SK-N-SH (cell line): ENCODE results near the gene TK2. TPM values are rescaled to one million over a fixed set of nuclear protein-coding genes. Genes with fewer than 3 reads are reported as not detected.

Experiments used
- CTCF ChIA-PET: fragments of 300-600, 350-600 bp; formaldehyde crosslinking; extraction: SDS; loops from one replicate; lab custom pipeline; 2021; lab: Yijun Ruan, JAX
- POLR2A ChIA-PET: fragments of 350-600 bp; sonication (Branson Sonifier 250); formaldehyde crosslinking; extraction: SDS; loops from one replicate; lab custom pipeline; 2020; ENCODE audit warnings: antibody characterized with exemption, inconsistent platforms; lab: Yijun Ruan, JAX
- DNase-seq: peaks from one replicate; pipeline ENCODE4 v3.0.0; 2012
- H2AFZ ChIP-seq: fragments of 200-600 bp; sonication (generic); 2 replicates; pipeline ENCODE4 v1.8.1; 2016; ENCODE audit warnings: antibody characterized with exemption, mild to moderate bottlenecking, low read depth
- H3F3A ChIP-seq: fragments of 200-600 bp; sonication (generic); replicated peaks from 2 replicates; pipeline ENCODE3; 2016; ENCODE audit warnings: antibody characterized with exemption, mild to moderate bottlenecking; ENCODE audit not compliant: insufficient read depth
- H3K27ac ChIP-seq, 2 experiments: fragments of 200-500 bp in 1 of 2; fragments of 200-600 bp in 1 of 2; sonication (Bioruptor generic) in 1 of 2; sonication (generic), shearing (Covaris generic) in 1 of 2; 2 replicates each; pipeline versions ENCODE4 v1.5.1 to v1.6.1; 2014 to 2016; ENCODE audit warnings: low read depth in 2 of 2, inconsistent platforms in 1 of 2, low read length in 1 of 2, mild to moderate bottlenecking in 1 of 2, mixed read lengths in 1 of 2
- H3K27me3 ChIP-seq: fragments of 200-600 bp; sonication (generic), shearing (Covaris generic); 2 replicates; pipeline ENCODE4 v1.6.1; 2016; ENCODE audit warnings: mixed run types; ENCODE audit not compliant: insufficient read depth
- H3K36me3 ChIP-seq, 2 experiments: fragments of 200-500 bp in 1 of 2; fragments of 200-600 bp in 1 of 2; sonication (Bioruptor generic) in 1 of 2; sonication (generic) in 1 of 2; replicated peaks in 1 of 2; 2 replicates each; pipeline versions ENCODE3 to v1.5.1; 2014 to 2016; ENCODE audit warnings: low read length in 1 of 2, mild to moderate bottlenecking in 1 of 2; ENCODE audit not compliant: insufficient read depth in 2 of 2, control insufficient read depth in 1 of 2
- H3K4me1 ChIP-seq, 2 experiments: fragments of 200-500 bp in 1 of 2; fragments of 200-600 bp in 1 of 2; sonication (Bioruptor generic) in 1 of 2; sonication (generic), shearing (Covaris generic) in 1 of 2; 2 replicates each; pipeline versions ENCODE4 v1.5.1 to v1.6.1; 2014 to 2016; ENCODE audit warnings: low read depth in 1 of 2, low read length in 1 of 2, mixed run types in 1 of 2; ENCODE audit not compliant: insufficient read depth in 2 of 2, control insufficient read depth in 1 of 2
- H3K4me2 ChIP-seq: fragments of 200-600 bp; sonication (generic), shearing (Covaris generic); 2 replicates; pipeline ENCODE4 v1.6.1; 2017; ENCODE audit warnings: mixed run types
- H3K4me3 ChIP-seq, 2 experiments: fragments of 200-500 bp in 1 of 2; fragments of 200-600 bp in 1 of 2; sonication (Bioruptor generic) in 1 of 2; sonication (generic), shearing (Covaris generic) in 1 of 2; 2 replicates each; pipeline versions ENCODE4 v1.5.1 to v1.8.1; 2014 to 2016; ENCODE audit warnings: low read depth in 2 of 2, inconsistent platforms in 1 of 2, low read length in 1 of 2, mild to moderate bottlenecking in 1 of 2, mixed read lengths in 1 of 2, moderate library complexity in 1 of 2
- H3K79me2 ChIP-seq: fragments of 200-600 bp; sonication (generic); 2 replicates; pipeline ENCODE4 v1.8.1; 2017; ENCODE audit warnings: mild to moderate bottlenecking; ENCODE audit not compliant: insufficient read depth
- H3K9ac ChIP-seq: fragments of 200-600 bp; sonication (generic); 2 replicates; pipeline ENCODE4 v1.6.1; 2017; ENCODE audit warnings: mixed run types
- H3K9me2 ChIP-seq: fragments of 200-600 bp; sonication (generic); 2 replicates; pipeline ENCODE4 v1.6.1; 2017; ENCODE audit warnings: mixed run types
- H3K9me3 ChIP-seq: fragments of 200-600 bp; sonication (generic); 2 replicates; pipeline ENCODE4 v1.6.1; 2017; ENCODE audit warnings: mixed run types, mild to moderate bottlenecking, moderate library complexity
- H4K20me1 ChIP-seq: fragments of 200-600 bp; sonication (generic); 2 replicates; pipeline ENCODE4 v1.6.1; 2017; ENCODE audit warnings: mild to moderate bottlenecking, mixed run types; ENCODE audit not compliant: insufficient read depth
- CHD2 ChIP-seq: fragments of 150-350 bp; IDR thresholded peaks from 2 replicates; pipeline ENCODE4 v1.6.1; 2018; ENCODE audit warnings: low read length; ENCODE audit not compliant: partially characterized antibody
- CTCF ChIP-seq: fragments of 200-600 bp; sonication (generic); IDR thresholded peaks from 2 replicates; pipeline ENCODE4 v1.6.1; 2017; ENCODE audit warnings: antibody characterized with exemption, mild to moderate bottlenecking, moderate library complexity
- EZH2phosphoT487 ChIP-seq: fragments of 200-600 bp; sonication (generic); IDR thresholded peaks from 2 replicates; pipeline ENCODE4 v1.6.1; 2017; ENCODE audit warnings: low read depth, mixed run types, mild to moderate bottlenecking, antibody characterized with exemption, moderate library complexity, borderline replicate concordance
- FOSL2 ChIP-seq: IDR thresholded peaks from 2 replicates; pipeline ENCODE4 v1.4.0; 2012; ENCODE audit warnings: low read depth, mild to moderate bottlenecking, moderate library complexity, borderline replicate concordance
- FOXM1 ChIP-seq: IDR thresholded peaks from 2 replicates; pipeline ENCODE4 v1.4.0; 2012; ENCODE audit warnings: low read depth, mild to moderate bottlenecking
- GABPA ChIP-seq: IDR thresholded peaks from 2 replicates; pipeline ENCODE4 v1.4.0; 2012; ENCODE audit warnings: low read depth, mild to moderate bottlenecking
- MEF2A ChIP-seq: IDR thresholded peaks from 2 replicates; pipeline ENCODE4 v1.4.0; 2012; ENCODE audit warnings: low read depth, borderline replicate concordance
- NFIC ChIP-seq: IDR thresholded peaks from 2 replicates; pipeline ENCODE4 v1.4.0; 2012; ENCODE audit warnings: borderline replicate concordance
- SMC3 ChIP-seq: IDR thresholded peaks from 2 replicates; pipeline ENCODE4 v1.6.1; 2012; ENCODE audit warnings: low read depth, low read length, improper control_type of control experiment
- TCF12 ChIP-seq: IDR thresholded peaks from 2 replicates; pipeline ENCODE4 v1.4.0; 2012
- USF2 ChIP-seq: fragments of 150-350 bp; IDR thresholded peaks from 2 replicates; pipeline ENCODE4 v1.6.1; 2017; ENCODE audit warnings: antibody characterized with exemption, low read length, low read depth, borderline replicate concordance
- ZBTB33 ChIP-seq: IDR thresholded peaks from 2 replicates; pipeline ENCODE4 v1.4.0; 2012; ENCODE audit warnings: low read depth, borderline replicate concordance
- WGBS: methylation state at CpG from one replicate; pipeline ENCODE4 v1.1.6; 2017; ENCODE audit warnings: low lambda C conversion rate; 5-methylcytosine and 5-hydroxymethylcytosine counted together
- polyA plus RNA-seq, 3 experiments: library from polyadenylated mRNA; depleted of rRNA; stranded (reverse); fragments of >200 nt; gene quantifications; 2 replicates each; pipeline ENCODE4 v1.2.3, GENCODE V29; 2012

The TK2 gene
- polyA plus RNA-seq, 1 of the 3 experiments (the other 2 are of a cell fraction): 25.2 TPM

GRCh38 chr16:66543541-66543940 lies 6.4 kb downstream of the TK2 start (continued):
- TF ChIP-seq GABPA: no peak
- no peak for TF ChIP-seq NFIC
- no peak for TF ChIP-seq CHD2

GRCh38 chr16:66542396-66542795 lies 7.5 kb downstream of the TK2 start:
- no peaks in the 10 kb centered on the region for H3K9me2 ChIP-seq
- no peak overlapping the region for H3K27ac ChIP-seq
- peaks cover 3 to 11% of the 10 kb centered on the region in 2 experiments for H3K36me3 ChIP-seq
- H3K4me3 ChIP-seq: no peak overlapping the region
- H3K9me3 ChIP-seq: no peaks in the 10 kb centered on the region
- ChIA-PET POLR2A (no interaction called here), CTCF (no interaction called here)
- no peak overlapping the region for H2AFZ ChIP-seq
- no peaks in the 10 kb centered on the region for H4K20me1 ChIP-seq
- H3K79me2 ChIP-seq: no peaks in the 10 kb centered on the region
- no peaks in the 10 kb centered on the region for H3K27me3 ChIP-seq
- no peak overlapping the region for H3K9ac ChIP-seq
- WGBS: 95% methylated on average over 2 of the region's 3 CpGs
- H3K4me1 ChIP-seq: no peaks in the 10 kb centered on the region
- H3K4me2 ChIP-seq: no peak overlapping the region
- no peak for DNase-seq
- no peaks in the 10 kb centered on the region for H3F3A ChIP-seq
- no peak for TF ChIP-seq TCF12
- TF ChIP-seq USF2: no peak
- TF ChIP-seq MEF2A: no peak
- no peak for TF ChIP-seq FOXM1
- TF ChIP-seq FOSL2: no peak
- TF ChIP-seq EZH2phosphoT487: no peak
- TF ChIP-seq ZBTB33: no peak
- TF ChIP-seq CHD2: no peak
- TF ChIP-seq SMC3: no peak
- no peak for TF ChIP-seq CTCF
